ENCODE data around the gene EPN3. TPM values are rescaled to one million over a fixed set of nuclear protein-coding genes. Genes with fewer than 3 reads are reported as not detected.
A peak's percentile ranks its signal among the peaks of the same experiment; 100 is the strongest.

EPN3 gene
- total RNA-seq, 1 experiment from 2014 or later, result 17.8 TPM

- TF ChIP-seq ELF1 (IDR thresholded peaks at IDR 0.05; ENCODE audit: borderline replicate concordance, low read depth), result no peak
These were observed 48.0 kb upstream of the EPN3 start (continued) for GRCh38 chr17:50484386-50485155.

GRCh38 chr17:50487213-50488096 lies 45.1 kb upstream of the EPN3 start:
- H3K27ac ChIP-seq (ENCODE audit: low read depth, low read length), result 0 out of 2 replicates have a peak overlapping the region, but pooled peaks have one; percentile 1
- H3K9ac ChIP-seq (ENCODE audit: low read length), result no peak overlapping the region
- H3K79me2 ChIP-seq (ENCODE audit: insufficient read depth, low read length), result peaks cover 7% of the 10 kb centered on the region; the same call in 1 of the 2 replicates
- H3K36me3 ChIP-seq (ENCODE audit: control insufficient read depth in 1 of 2, insufficient read depth in 2 of 2, low read length in 2 of 2), result peaks cover 20 to 28% of the 10 kb centered on the region in 2 experiments
- no peak overlapping the region for H3K4me3 ChIP-seq (replicated peaks in 1 of 2; ENCODE audit: low read depth in 1 of 2, low read length in 2 of 2)
- TF ChIP-seq CEBPB (IDR thresholded peaks at IDR 0.05; ENCODE audit: low read depth) (no peak), TCF7L2 (IDR thresholded peaks at IDR 0.05; ENCODE audit: borderline replicate concordance, extremely low read depth, insufficient read depth, insufficient read length) (no peak), RAD21 (IDR thresholded peaks at IDR 0.05; ENCODE audit: low read depth) (no peak), EZH2phosphoT487 (IDR thresholded peaks at IDR 0.05; ENCODE audit: borderline replicate concordance) (no peak), EGR1 (IDR thresholded peaks at IDR 0.05; ENCODE audit: low read depth) (no peak), JUND (IDR thresholded peaks at IDR 0.05) (peak; percentile 48; the same call in 1 of the 2 replicates), ZNF274 (IDR thresholded peaks at IDR 0.05; ENCODE audit: low read depth, low read length) (no peak), MAX (IDR thresholded peaks at IDR 0.05) (0 out of 2 replicates have a peak, but pooled peaks have one; percentile 45), REST (IDR thresholded peaks at IDR 0.05; ENCODE audit: low read depth) (no peak), POLR2A (IDR thresholded peaks at IDR 0.05; ENCODE audit: borderline replicate concordance, extremely low read depth, insufficient read depth, insufficient read length) (no peak), FOSL1 (IDR thresholded peaks at IDR 0.05; ENCODE audit: low read depth) (peak; percentile 54; the same call in 1 of the 2 replicates), SP1 (IDR thresholded peaks at IDR 0.05; ENCODE audit: low read depth) (no peak), POLR2AphosphoS5 (IDR thresholded peaks at IDR 0.05; ENCODE audit: low read depth, low read length) (peak; percentile 16; the same call in 1 of the 2 replicates)
- H3K4me2 ChIP-seq (ENCODE audit: low read length), result peak overlapping the region; percentile 34
- POLR2A ChIA-PET, result interaction anchor here (0.8 kb wide), 2 partner anchors 8 to 16 kb away, joined by 3 read pairs; no protein-coding TSS in a partner anchor
- CTCF ChIA-PET, result interaction anchor here (1.0 to 2.0 kb wide), 3 partner anchors 13 to 125 kb away, joined by 3 to 12 read pairs (median 3); partner anchors contain the start of gene LRRC59
- H4K20me1 ChIP-seq (ENCODE audit: insufficient read depth), result no peaks in the 10 kb centered on the region
- intact Hi-C loops (cut with micrococcal nuclease), result no loop called here
- DNase-seq (ENCODE audit: low read depth, low spot score) (no peak), ATAC-seq (peak; percentile 55)
- BruUV-seq (replicated peaks), result no TSS peak
- no peaks in the 10 kb centered on the region for H3K9me3 ChIP-seq (ENCODE audit: control insufficient read depth in 1 of 2, insufficient read depth in 1 of 2, low read depth in 1 of 2, low read length in 2 of 2)
- RAD21 ChIA-PET (ENCODE audit: low non-redundant PET in 1 of 2, low total read pairs in 2 of 2, uncharacterized antibody in 2 of 2, unreplicated experiment in 2 of 2), result no interaction called here
- no peak overlapping the region for H2AFZ ChIP-seq (ENCODE audit: low read depth, low read length, poor library complexity, severe bottlenecking)
- H3K27me3 ChIP-seq (ENCODE audit: insufficient read depth, low read length), result no peaks in the 10 kb centered on the region
- H3K4me1 ChIP-seq (ENCODE audit: control insufficient read depth in 1 of 2, insufficient read depth in 2 of 2, low read length in 2 of 2), result peaks cover 11 to 25% of the 10 kb centered on the region in 2 experiments
- no peaks in the 10 kb centered on the region for H3K9me2 ChIP-seq (ENCODE audit: insufficient read depth)
